H1 (cell line): ENCODE data around the gene FLNC. TPM values are rescaled to one million over a fixed set of nuclear protein-coding genes. Genes with fewer than 3 reads are reported as not detected.

Experiments
- CHD7 ChIP-seq: fragments of 300-600 bp; sonication (generic); IDR thresholded peaks from 2 replicates; pipeline ENCODE4 v1.7.1; 2012; ENCODE audit warnings: low read length, moderate library complexity, mild to moderate bottlenecking, inconsistent platforms; ENCODE audit not compliant: insufficient replicate concordance
- polyA plus RNA-seq, 7 experiments: library from polyadenylated mRNA; depleted of rRNA in 3 of 7; stranded (reverse) in 5 of 7; unstranded in 2 of 7; fragments of >200 nt in 5 of 7; fragments of 200-250 nt in 2 of 7; gene quantifications; 1 replicate in 5 of 7; 2 replicates in 1 of 7; 4 replicates in 1 of 7; pipeline versions ENCODE4 v1.2.1 to v1.2.3, GENCODE V29; 2011 to 2013; ENCODE audit warnings: missing spikeins in 2 of 7, mixed read lengths in 2 of 7
- total RNA-seq: library from RNA; stranded (reverse); fragmentation: NEBNext Ultra II Directional; extraction: Animal tissue kit (Norgen Biotek cat#: 25700); gene quantifications from 2 replicates; pipeline ENCODE4 v1.2.1, GENCODE V29; 2021

The FLNC gene
- total and polyA plus RNA-seq, 2 of the 8 experiments (the other 6 are each of a cell fraction or from before 2014, with no cell fraction given), result 1.9 to 10.7 TPM

- TF ChIP-seq CHD7, result no peak
Measured at GRCh38 chr7:128826916-128827247, 3.3 kb upstream of the FLNC start (continued).
